ENCODE results near the gene CLPTM1L. TPM values are rescaled to one million over a fixed set of nuclear protein-coding genes. Genes with fewer than 3 reads are reported as not detected.

The CLPTM1L gene
- total and polyA plus RNA-seq, 2 experiments from 2014 or later = 129 to 130 TPM

DNA sequence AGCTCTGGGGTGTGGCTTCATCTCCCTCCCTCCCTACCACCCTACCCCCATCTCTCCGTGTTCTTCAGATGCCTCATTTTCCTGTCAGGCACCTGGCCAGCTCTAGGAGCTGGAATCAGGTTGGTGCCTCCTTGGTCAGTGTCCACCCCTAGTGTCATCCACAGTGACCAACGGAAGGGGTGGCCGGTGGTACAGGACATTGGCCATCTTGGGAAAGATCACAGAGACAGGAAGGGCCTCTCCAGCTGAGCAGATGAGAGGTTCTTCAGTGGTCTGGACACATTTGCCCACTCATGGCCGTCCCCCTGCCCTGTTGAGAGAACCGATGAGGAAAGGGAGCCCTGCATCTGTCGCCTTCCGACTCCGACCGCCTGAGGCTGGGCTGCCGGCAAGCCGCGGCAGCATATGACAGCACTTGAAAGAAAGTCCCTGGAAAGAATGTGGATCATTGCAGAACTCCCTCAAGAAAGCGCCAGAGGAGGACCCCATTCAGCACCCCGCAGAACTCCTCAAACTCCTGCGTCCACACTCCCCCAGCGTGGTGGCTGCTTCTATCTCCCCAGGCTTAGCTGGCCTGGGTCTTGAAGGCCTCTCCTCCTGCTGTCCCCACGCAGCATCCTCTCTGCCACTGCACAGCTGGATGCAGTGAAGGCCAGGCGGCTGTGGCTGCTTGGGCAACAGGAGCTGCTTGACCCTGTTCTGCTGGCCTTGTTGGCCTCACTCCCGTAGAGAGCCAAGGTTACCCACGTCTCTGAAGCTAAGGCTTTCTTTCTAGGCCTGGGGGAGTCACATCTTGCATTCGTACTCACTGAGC is 1.9 kb upstream of the CLPTM1L start:
- 94% methylated on average over 21 of the region's 21 CpGs for WGBS (ENCODE audit: low lambda C conversion rate, missing lambda C conversion rate)
- Histone ChIP-seq H3K27me3 (no peaks in the 10 kb centered on the region), H3K79me2 (peaks cover 30% of the 10 kb centered on the region), H3K36me3 (replicated peaks; ENCODE audit: insufficient read depth, low read depth) (no peaks in the 10 kb centered on the region), H3K9me3 (ENCODE audit: low read depth) (no peaks in the 10 kb centered on the region), H2AFZ (no peak overlapping the region), H3K9me2 (replicated peaks; ENCODE audit: insufficient read depth) (no peaks in the 10 kb centered on the region), H3K27ac (no peak overlapping the region), H3K4me3 (no peak overlapping the region), H3K4me2 (no peak overlapping the region), H3K4me1 (ENCODE audit: insufficient read depth) (peaks cover 15% of the 10 kb centered on the region), H4K20me1 (ENCODE audit: insufficient read depth, poor library complexity, severe bottlenecking) (no peaks in the 10 kb centered on the region)
- DNase-seq (ENCODE audit: low spot score) = no peak
- TF ChIP-seq EZH2 (IDR thresholded peaks at IDR 0.05; ENCODE audit: borderline replicate concordance) = no peak
- TF ChIP-seq, protein P1, sequence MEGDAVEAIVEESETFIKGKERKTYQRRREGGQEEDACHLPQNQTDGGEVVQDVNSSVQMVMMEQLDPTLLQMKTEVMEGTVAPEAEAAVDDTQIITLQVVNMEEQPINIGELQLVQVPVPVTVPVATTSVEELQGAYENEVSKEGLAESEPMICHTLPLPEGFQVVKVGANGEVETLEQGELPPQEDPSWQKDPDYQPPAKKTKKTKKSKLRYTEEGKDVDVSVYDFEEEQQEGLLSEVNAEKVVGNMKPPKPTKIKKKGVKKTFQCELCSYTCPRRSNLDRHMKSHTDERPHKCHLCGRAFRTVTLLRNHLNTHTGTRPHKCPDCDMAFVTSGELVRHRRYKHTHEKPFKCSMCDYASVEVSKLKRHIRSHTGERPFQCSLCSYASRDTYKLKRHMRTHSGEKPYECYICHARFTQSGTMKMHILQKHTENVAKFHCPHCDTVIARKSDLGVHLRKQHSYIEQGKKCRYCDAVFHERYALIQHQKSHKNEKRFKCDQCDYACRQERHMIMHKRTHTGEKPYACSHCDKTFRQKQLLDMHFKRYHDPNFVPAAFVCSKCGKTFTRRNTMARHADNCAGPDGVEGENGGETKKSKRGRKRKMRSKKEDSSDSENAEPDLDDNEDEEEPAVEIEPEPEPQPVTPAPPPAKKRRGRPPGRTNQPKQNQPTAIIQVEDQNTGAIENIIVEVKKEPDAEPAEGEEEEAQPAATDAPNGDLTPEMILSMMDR (IDR thresholded peaks at IDR 0.05; ENCODE audit: poor library complexity) = no peak
- TF ChIP-seq EZH2phosphoT487 (IDR thresholded peaks at IDR 0.05; ENCODE audit: low read depth, severe bottlenecking, unreplicated experiment) = no peak

- H3K9me2 ChIP-seq (replicated peaks; ENCODE audit: insufficient read depth) = no peaks in the 10 kb centered on the region
- no peaks in the 10 kb centered on the region for H3K27me3 ChIP-seq
- no peak for TF ChIP-seq EZH2phosphoT487 (IDR thresholded peaks at IDR 0.05; ENCODE audit: low read depth, severe bottlenecking, unreplicated experiment)
- TF ChIP-seq, protein P1 (IDR thresholded peaks at IDR 0.05; ENCODE audit: poor library complexity) = no peak
- TF ChIP-seq EZH2 (IDR thresholded peaks at IDR 0.05; ENCODE audit: borderline replicate concordance) = no peak
- no peaks in the 10 kb centered on the region for H3K9me3 ChIP-seq (ENCODE audit: low read depth)
- H3K36me3 ChIP-seq (replicated peaks; ENCODE audit: insufficient read depth, low read depth) = no peaks in the 10 kb centered on the region
- H3K27ac ChIP-seq = peak overlapping the region; percentile 88
- H3K4me1 ChIP-seq (ENCODE audit: insufficient read depth) = peaks cover 15% of the 10 kb centered on the region
- 91% methylated on average over 27 of the region's 27 CpGs for WGBS (ENCODE audit: low lambda C conversion rate, missing lambda C conversion rate)
- peak overlapping the region; percentile 100 for H3K4me2 ChIP-seq
- no peak overlapping the region for H2AFZ ChIP-seq
- no peaks in the 10 kb centered on the region for H4K20me1 ChIP-seq (ENCODE audit: insufficient read depth, poor library complexity, severe bottlenecking)
- H3K4me3 ChIP-seq = peak overlapping the region; percentile 99
- DNase-seq (ENCODE audit: low spot score) = no peak
- peaks cover 34% of the 10 kb centered on the region for H3K79me2 ChIP-seq
These were observed 1.2 kb upstream of the CLPTM1L start for GRCh38 chr5:1345876-1346626.

GRCh38 chr5:1343931-1344901 is 683 bp downstream of the CLPTM1L start:
- H3K4me3 ChIP-seq = peak overlapping the region; percentile 71
- H2AFZ ChIP-seq = peak overlapping the region; percentile 71
- peak overlapping the region; percentile 91 for H3K4me2 ChIP-seq
- H3K27me3 ChIP-seq = no peaks in the 10 kb centered on the region
- H3K9me2 ChIP-seq (replicated peaks; ENCODE audit: insufficient read depth) = no peaks in the 10 kb centered on the region
- peaks cover 37% of the 10 kb centered on the region for H3K79me2 ChIP-seq
- peaks cover 15% of the 10 kb centered on the region for H3K4me1 ChIP-seq (ENCODE audit: insufficient read depth)
- TF ChIP-seq EZH2phosphoT487 (IDR thresholded peaks at IDR 0.05; ENCODE audit: low read depth, severe bottlenecking, unreplicated experiment) (no peak), EZH2 (IDR thresholded peaks at IDR 0.05; ENCODE audit: borderline replicate concordance) (no peak)
- TF ChIP-seq, protein P1 (IDR thresholded peaks at IDR 0.05; ENCODE audit: poor library complexity) = no peak
- no peaks in the 10 kb centered on the region for H3K9me3 ChIP-seq (ENCODE audit: low read depth)
- DNase-seq (ENCODE audit: low spot score) = peak; percentile 51
- 17% methylated on average over 28 of the region's 61 CpGs for WGBS (ENCODE audit: low lambda C conversion rate, missing lambda C conversion rate)
- no peaks in the 10 kb centered on the region for H4K20me1 ChIP-seq (ENCODE audit: insufficient read depth, poor library complexity, severe bottlenecking)
- H3K27ac ChIP-seq = peak overlapping the region; percentile 17
- H3K36me3 ChIP-seq (replicated peaks; ENCODE audit: insufficient read depth, low read depth) = no peaks in the 10 kb centered on the region
